Measurements from ENCODE around the gene CMTM5.

The CMTM5 gene

GRCh38 chr14:23405516-23406025 lies 28.7 kb downstream of the CMTM5 start:
- Mint-ChIP-seq H3K9me3 (no peaks in the 10 kb centered on the region), H3K27ac (no peak overlapping the region), H3K4me3 (no peak overlapping the region), H3K36me3 (ENCODE audit: low read depth) (no peaks in the 10 kb centered on the region), H3K4me1 (ENCODE audit: low read depth) (no peaks in the 10 kb centered on the region), H3K27me3 (peaks cover 7% of the 10 kb centered on the region)
- DNase-seq = no peak

DNA sequence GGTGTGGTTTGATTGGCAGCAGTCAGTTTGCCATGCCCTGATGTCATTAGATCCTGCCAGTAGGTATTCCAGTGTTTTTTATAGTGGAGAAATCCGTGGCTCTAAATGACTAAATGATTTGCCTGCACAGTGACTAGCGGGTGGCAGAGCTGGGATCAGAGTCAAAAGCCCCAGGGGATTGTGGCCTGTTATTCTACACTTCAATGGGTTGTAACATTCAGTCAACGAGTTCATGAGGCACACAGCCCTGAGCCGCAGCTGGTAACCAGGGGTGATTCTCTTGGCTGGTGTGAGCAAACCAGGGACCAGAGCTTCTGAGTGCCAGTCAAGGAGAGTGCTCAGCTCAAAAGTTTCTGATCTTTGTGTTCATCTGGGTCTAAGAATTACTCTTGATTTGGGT lies 29.4 kb downstream of the CMTM5 start:
- peaks cover 7% of the 10 kb centered on the region for H3K27me3 Mint-ChIP-seq
- H3K4me3 Mint-ChIP-seq = no peak overlapping the region
- no peaks in the 10 kb centered on the region for H3K9me3 Mint-ChIP-seq
- H3K36me3 Mint-ChIP-seq (ENCODE audit: low read depth) = no peaks in the 10 kb centered on the region
- no peaks in the 10 kb centered on the region for H3K4me1 Mint-ChIP-seq (ENCODE audit: low read depth)
- H3K27ac Mint-ChIP-seq = no peak overlapping the region
- no peak for DNase-seq

DNA sequence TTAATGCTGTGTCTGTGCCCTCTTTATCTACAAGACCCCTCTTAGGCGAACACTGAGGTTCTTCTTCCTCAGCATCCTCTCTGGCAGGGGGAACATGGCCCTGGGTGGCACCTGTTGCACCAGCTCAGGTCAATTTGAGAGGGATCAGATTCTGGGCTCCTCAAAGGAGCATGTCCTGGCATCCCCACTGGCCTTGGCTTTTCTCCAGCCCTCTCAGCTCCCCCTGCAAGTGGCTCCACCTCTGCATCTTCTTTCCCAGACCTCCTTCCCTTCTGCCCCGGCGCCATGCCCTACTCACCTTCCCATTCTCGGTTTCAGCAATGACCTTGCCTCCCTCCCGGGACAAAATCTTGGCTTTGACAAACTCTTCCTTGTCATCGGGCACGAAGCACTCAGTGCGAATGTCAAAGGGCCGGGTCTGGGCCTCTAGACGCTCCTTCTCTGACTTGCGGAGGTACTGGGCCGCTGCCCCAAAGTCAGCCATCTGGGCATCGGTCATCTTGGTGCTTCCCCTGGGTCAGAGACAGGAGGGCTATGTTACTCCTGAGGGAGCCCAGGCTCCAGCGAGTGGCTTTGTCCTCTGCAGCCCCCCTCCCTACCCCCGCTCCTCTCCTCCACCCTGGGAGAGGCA lies 30.0 kb downstream of the CMTM5 start:
- no peak overlapping the region for H3K27ac Mint-ChIP-seq
- no peaks in the 10 kb centered on the region for H3K9me3 Mint-ChIP-seq
- H3K4me1 Mint-ChIP-seq (ENCODE audit: low read depth) = no peaks in the 10 kb centered on the region
- peaks cover 7% of the 10 kb centered on the region for H3K27me3 Mint-ChIP-seq
- no peak overlapping the region for H3K4me3 Mint-ChIP-seq
- no peaks in the 10 kb centered on the region for H3K36me3 Mint-ChIP-seq (ENCODE audit: low read depth)
- no peak for DNase-seq

DNA sequence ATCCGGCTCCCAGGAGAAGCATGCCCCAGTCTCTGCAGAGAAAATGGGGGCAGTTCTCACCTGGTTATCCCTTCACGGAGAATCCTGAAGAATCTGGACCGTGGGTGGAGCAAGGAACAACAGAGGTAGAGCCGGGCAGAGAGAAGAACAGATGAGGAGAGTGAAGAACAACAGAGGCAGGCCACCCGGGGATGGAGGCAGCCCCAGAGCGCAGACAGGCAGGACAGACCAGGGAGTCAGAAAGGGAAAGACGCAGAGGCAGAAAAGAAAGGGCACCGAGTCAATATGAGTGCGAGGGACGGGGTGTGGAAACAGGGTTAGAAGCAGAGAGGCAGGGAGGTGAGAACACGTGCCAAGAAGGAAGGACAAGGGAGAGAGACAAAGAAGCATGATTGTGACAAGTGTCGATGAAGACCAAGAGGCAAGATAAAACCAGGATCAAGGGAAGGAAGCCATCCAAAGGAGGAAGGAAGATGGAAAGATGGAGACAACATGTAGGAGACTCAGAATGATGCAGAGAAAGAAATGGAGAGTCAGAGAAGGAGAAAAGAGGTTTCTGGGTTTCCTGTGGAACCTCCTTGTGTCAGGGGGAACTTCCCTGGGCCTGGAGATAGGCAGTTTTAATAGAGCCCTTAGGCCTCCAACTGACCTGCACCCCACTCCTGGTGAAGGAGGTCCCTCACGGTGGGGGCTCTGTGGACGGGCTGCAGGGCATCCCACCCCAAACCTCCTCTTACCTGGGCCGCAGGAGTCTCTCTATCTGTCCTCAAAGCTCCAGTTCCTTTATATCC lies 30.9 kb downstream of the CMTM5 start, which contains the start of gene MYH6:
MYH6 (minus strand) TSS at position 758 of the 791 bp plus-strand sequence. CDS start 1,050 bp downstream, outside the sequence.
- Mint-ChIP-seq H3K27ac (no peak within 1 kb of the TSS), H3K9me3 (no peaks in the 10 kb centered on the region), H3K36me3 (ENCODE audit: low read depth) (no peaks in the 10 kb centered on the region), H3K4me1 (ENCODE audit: low read depth) (no peaks in the 10 kb centered on the region), H3K4me3 (no peak within 1 kb of the TSS), H3K27me3 (peaks cover 7% of the 10 kb centered on the region)
- no peak for DNase-seq

GRCh38 chr14:23408307-23408630 lies 31.4 kb downstream of the CMTM5 start:
- no peak overlapping the region for H3K27ac Mint-ChIP-seq
- no peak overlapping the region for H3K4me3 Mint-ChIP-seq
- H3K27me3 Mint-ChIP-seq = peaks cover 7% of the 10 kb centered on the region
- H3K36me3 Mint-ChIP-seq (ENCODE audit: low read depth) = no peaks in the 10 kb centered on the region
- no peak for DNase-seq
- H3K9me3 Mint-ChIP-seq = no peaks in the 10 kb centered on the region
- H3K4me1 Mint-ChIP-seq (ENCODE audit: low read depth) = no peaks in the 10 kb centered on the region

DNA sequence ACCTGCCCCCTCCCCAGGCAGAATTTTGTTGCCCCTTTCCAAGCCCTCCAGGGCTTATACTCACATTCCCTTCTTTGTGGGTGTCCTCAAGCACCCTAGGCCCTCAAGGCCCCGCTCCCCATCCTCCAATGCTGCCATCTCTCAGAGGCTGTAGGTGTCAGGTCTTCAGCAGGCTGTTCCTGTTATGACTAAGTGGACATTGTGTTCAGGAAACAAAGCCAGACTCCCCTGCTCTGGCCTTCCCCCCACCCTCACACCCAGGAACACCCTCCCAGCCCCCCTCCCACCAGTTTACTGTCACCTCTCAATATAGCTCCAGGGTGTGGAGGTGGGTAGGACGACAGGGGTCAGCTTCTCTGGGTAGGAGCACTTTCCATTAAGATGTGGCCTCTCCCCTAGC lies 32.6 kb downstream of the CMTM5 start:
- DNase-seq = no peak
- H3K36me3 Mint-ChIP-seq (ENCODE audit: low read depth) = no peaks in the 10 kb centered on the region
- H3K4me3 Mint-ChIP-seq = no peak overlapping the region
- H3K9me3 Mint-ChIP-seq = no peaks in the 10 kb centered on the region
- no peaks in the 10 kb centered on the region for H3K4me1 Mint-ChIP-seq (ENCODE audit: low read depth)
- H3K27me3 Mint-ChIP-seq = peaks cover 7% of the 10 kb centered on the region
- H3K27ac Mint-ChIP-seq = no peak overlapping the region

- no peak overlapping the region for H3K27ac Mint-ChIP-seq
- H3K9me3 Mint-ChIP-seq = no peaks in the 10 kb centered on the region
- peaks cover 4% of the 10 kb centered on the region for H3K27me3 Mint-ChIP-seq
Measured at GRCh38 chr14:23409966-23410635, 33.3 kb downstream of the CMTM5 start.

GRCh38 chr14:23411563-23412525 lies 35.0 kb downstream of the CMTM5 start:
- Mint-ChIP-seq H3K4me1 (ENCODE audit: low read depth) (no peaks in the 10 kb centered on the region), H3K9me3 (no peaks in the 10 kb centered on the region), H3K27ac (no peak overlapping the region), H3K27me3 (peaks cover 4% of the 10 kb centered on the region), H3K4me3 (no peak overlapping the region), H3K36me3 (ENCODE audit: low read depth) (no peaks in the 10 kb centered on the region)
- DNase-seq = no peak

More at GRCh38 chr14:23409966-23410635, 33.3 kb downstream of the CMTM5 start:
- Mint-ChIP-seq H3K36me3 (ENCODE audit: low read depth) (no peaks in the 10 kb centered on the region), H3K4me1 (ENCODE audit: low read depth) (no peaks in the 10 kb centered on the region), H3K4me3 (no peak overlapping the region)
- no peak for DNase-seq

DNA sequence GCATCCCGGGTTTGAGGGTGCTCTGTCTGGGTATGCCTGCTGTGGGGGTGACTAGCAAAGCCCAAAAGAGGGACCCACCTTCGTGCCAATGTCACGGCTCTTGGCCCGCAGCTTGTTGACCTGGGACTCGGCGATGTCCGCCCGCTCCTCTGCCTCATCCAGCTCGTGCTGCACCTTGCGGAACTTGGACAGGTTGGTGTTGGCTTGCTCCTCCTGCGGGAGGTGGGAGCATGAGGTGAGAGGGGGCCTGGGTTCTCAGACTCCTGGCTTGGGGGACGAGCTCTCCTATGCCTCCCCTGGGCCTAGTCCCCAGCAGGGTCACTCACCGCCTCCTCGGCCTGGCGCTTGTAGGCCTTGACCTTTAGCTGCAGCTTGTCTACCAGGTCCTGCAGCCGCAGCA lies 36.8 kb downstream of the CMTM5 start:
- no peaks in the 10 kb centered on the region for H3K9me3 Mint-ChIP-seq
- H3K4me3 Mint-ChIP-seq = no peak overlapping the region
- DNase-seq = no peak
- no peaks in the 10 kb centered on the region for H3K4me1 Mint-ChIP-seq (ENCODE audit: low read depth)
- peaks cover 3% of the 10 kb centered on the region for H3K27me3 Mint-ChIP-seq
- H3K36me3 Mint-ChIP-seq (ENCODE audit: low read depth) = no peaks in the 10 kb centered on the region
- H3K27ac Mint-ChIP-seq = no peak overlapping the region

- peaks cover 3% of the 10 kb centered on the region for H3K27me3 Mint-ChIP-seq
- H3K4me3 Mint-ChIP-seq = no peak overlapping the region
- no peaks in the 10 kb centered on the region for H3K36me3 Mint-ChIP-seq (ENCODE audit: low read depth)
- no peak for DNase-seq
- H3K27ac Mint-ChIP-seq = no peak overlapping the region
- no peaks in the 10 kb centered on the region for H3K4me1 Mint-ChIP-seq (ENCODE audit: low read depth)
- no peaks in the 10 kb centered on the region for H3K9me3 Mint-ChIP-seq
Measured at GRCh38 chr14:23414254-23414653, 37.4 kb downstream of the CMTM5 start.

- Mint-ChIP-seq H3K4me3 (no peak overlapping the region), H3K4me1 (ENCODE audit: low read depth) (no peaks in the 10 kb centered on the region), H3K27ac (no peak overlapping the region), H3K9me3 (no peaks in the 10 kb centered on the region), H3K36me3 (ENCODE audit: low read depth) (no peaks in the 10 kb centered on the region), H3K27me3 (peaks cover 3% of the 10 kb centered on the region)
- no peak for DNase-seq
Measured at GRCh38 chr14:23414906-23415820, 38.3 kb downstream of the CMTM5 start.

DNA sequence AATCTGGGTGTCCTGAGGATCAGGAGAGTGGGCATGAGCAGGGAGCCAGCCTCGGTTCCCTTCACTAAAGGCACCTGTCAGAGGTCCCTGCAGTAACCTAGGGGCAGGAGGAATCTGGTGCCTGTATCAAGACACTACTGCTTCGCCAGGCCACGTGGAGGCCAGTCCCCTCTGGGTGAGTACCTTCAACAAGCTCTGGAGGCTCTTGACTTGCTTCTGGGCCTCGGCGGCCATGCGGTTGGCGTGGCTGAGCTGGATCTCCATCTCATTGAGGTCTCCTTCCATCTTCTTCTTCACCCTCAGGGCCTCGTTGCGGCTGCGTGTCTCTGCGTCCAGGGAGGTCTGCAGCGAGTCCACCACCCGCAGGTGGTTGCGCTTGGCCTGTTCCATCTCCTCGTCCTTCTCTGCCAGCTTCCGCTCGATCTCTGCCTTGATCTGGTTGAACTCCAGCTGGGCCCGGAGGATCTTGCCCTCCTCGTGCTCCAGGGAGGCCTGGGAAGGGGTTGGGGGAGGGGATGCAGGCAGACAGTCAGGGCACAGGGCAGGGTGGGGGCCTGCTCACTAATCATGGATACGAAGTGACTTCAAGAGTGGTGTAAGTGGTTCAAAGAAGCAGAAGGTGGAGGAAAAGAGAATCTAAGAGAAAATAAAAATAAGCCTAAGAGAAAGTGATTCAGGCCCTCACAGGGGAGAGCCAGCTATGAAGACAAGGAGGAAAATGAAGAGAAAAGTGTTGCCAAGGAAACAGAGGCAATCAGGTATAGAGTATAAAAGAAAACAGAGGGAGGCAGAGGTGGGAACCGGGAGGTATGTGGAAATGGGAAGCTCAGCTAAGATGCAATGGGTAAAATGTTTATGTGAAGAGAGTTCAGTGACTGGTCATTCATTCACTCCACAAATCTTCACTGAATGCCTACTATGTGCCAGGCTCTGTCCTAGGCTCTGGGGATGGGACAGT lies 39.3 kb downstream of the CMTM5 start:
- Mint-ChIP-seq H3K27ac (no peak overlapping the region), H3K27me3 (peaks cover 3% of the 10 kb centered on the region), H3K4me3 (no peak overlapping the region), H3K9me3 (no peaks in the 10 kb centered on the region), H3K4me1 (ENCODE audit: low read depth) (peaks cover 3% of the 10 kb centered on the region), H3K36me3 (ENCODE audit: low read depth) (no peaks in the 10 kb centered on the region)
- no peak for DNase-seq

Measured in activated T-cell treated with anti-CD3 and anti-CD28 coated beads, Interleukin-2, amount 50 U/mL, for 24 hours (primary cell).